PC-3 (cell line): ENCODE measurements around the gene BDH1. TPM values are rescaled to one million over a fixed set of nuclear protein-coding genes. Genes with fewer than 3 reads are reported as not detected.

Experiments used
- ATAC-seq: fragments of 200-7000 bp; cut with Tn5 transposase; 2 replicates; pipeline ENCODE4 v1.9.1; 2020; ENCODE audit warnings: mild to moderate bottlenecking, moderate library complexity
- BruUV-seq: library from RNA; stranded (reverse); fragments of 400-500 nt; replicated peaks from 2 replicates; lab custom pipeline; 2021; lab: Mats Ljungman, UMichigan
- CTCF ChIA-PET: fragments of 300-600 bp; sonication (Branson Sonifier 250); formaldehyde crosslinking; loops from one replicate; lab custom pipeline; 2022; ENCODE audit warnings: antibody characterized with exemption; lab: Charles Lee
- POLR2A ChIA-PET: fragments of 300-600 bp; sonication (Branson Sonifier 250); formaldehyde crosslinking; loops from one replicate; lab custom pipeline; 2022; ENCODE audit warnings: antibody characterized with exemption; ENCODE audit not compliant: unreplicated experiment; lab: Charles Lee
- DNase-seq: peaks from one replicate; pipeline ENCODE4 v3.0.0-alpha.2; 2015
- H2AFZ ChIP-seq: fragments of 300-600 bp; sonication (generic); 2 replicates; pipeline ENCODE4 v1.6.0; 2016; ENCODE audit warnings: antibody characterized with exemption, low read length
- H3F3A ChIP-seq: fragments of 300-600 bp; sonication (generic); one replicate; pipeline ENCODE4 v1.6.0; 2017; ENCODE audit warnings: antibody characterized with exemption, low read length, control low read depth, mild to moderate bottlenecking; ENCODE audit not compliant: unreplicated experiment
- H3K27ac ChIP-seq: fragments of 300-600 bp; sonication (generic); 2 replicates; pipeline ENCODE4 v1.5.1; 2016; ENCODE audit warnings: mild to moderate bottlenecking, low read length
- H3K27me3 ChIP-seq: fragments of 300-600 bp; sonication (generic); 2 replicates; pipeline ENCODE4 v1.6.1; 2016; ENCODE audit warnings: low read length, mixed read lengths
- H3K36me3 ChIP-seq: fragments of 300-600 bp; sonication (generic); 2 replicates; pipeline ENCODE4 v1.6.1; 2016; ENCODE audit warnings: low read depth, mixed run types, low read length, mixed read lengths
- H3K4me1 ChIP-seq: fragments of 300-600 bp; sonication (generic); 2 replicates; pipeline ENCODE4 v1.5.1; 2016; ENCODE audit warnings: low read length; ENCODE audit not compliant: insufficient read depth
- H3K4me2 ChIP-seq: fragments of 300-600 bp; sonication (generic); 2 replicates; pipeline ENCODE4 v1.6.0; 2016; ENCODE audit warnings: low read length
- H3K4me3 ChIP-seq: fragments of 300-600 bp; sonication (generic); 2 replicates; pipeline ENCODE4 v1.5.1; 2016; ENCODE audit warnings: mild to moderate bottlenecking, low read length, mixed read lengths
- H3K79me2 ChIP-seq: fragments of 300-600 bp; sonication (generic); 2 replicates; pipeline ENCODE4 v1.6.1; 2017; ENCODE audit warnings: low read length, mixed read lengths
- H3K9ac ChIP-seq: fragments of 300-600 bp; sonication (generic); 2 replicates; pipeline ENCODE4 v1.6.0; 2016; ENCODE audit warnings: mild to moderate bottlenecking, low read length
- H3K9me2 ChIP-seq: fragments of 300-600 bp; sonication (generic); replicated peaks from 2 replicates; pipeline ENCODE4 v1.6.1; 2016; ENCODE audit warnings: mixed run types, low read length, mixed read lengths
- H3K9me3 ChIP-seq: fragments of 300-600 bp; sonication (generic); 2 replicates; pipeline ENCODE4 v1.6.1; 2016; ENCODE audit warnings: low read length, mixed read lengths
- H4K20me1 ChIP-seq: fragments of 300-600 bp; sonication (generic); 2 replicates; pipeline ENCODE4 v1.6.1; 2016; ENCODE audit warnings: low read length, mixed read lengths
- EZH2 ChIP-seq: fragments of 300-600 bp; sonication (generic); IDR thresholded peaks from one replicate; pipeline ENCODE4 v1.6.1; 2017; ENCODE audit warnings: antibody characterized with exemption, mild to moderate bottlenecking, low read length; ENCODE audit not compliant: unreplicated experiment
- EZH2phosphoT487 ChIP-seq: fragments of 300-600 bp; sonication (generic); IDR thresholded peaks from 2 replicates; pipeline ENCODE4 v1.6.1; 2018; ENCODE audit warnings: mild to moderate bottlenecking, antibody characterized with exemption, low read length, borderline replicate concordance
- intact Hi-C: fragments of 100-400 bp; cut with micrococcal nuclease; formaldehyde crosslinking; loops from 2 replicates; pipeline ENCODE4 v1.9.0; 2023
- total RNA-seq: library from RNA; depleted of rRNA; stranded (reverse); fragments of >200 nt; gene quantifications from 2 replicates; pipeline ENCODE4 v1.2.3, GENCODE V29; 2014
- TF ChIP-seq, protein P1 (sequence below): fragments of 300-600 bp; sonication (generic); conservative IDR thresholded peaks from 2 replicates; pipeline ENCODE4 v1.5.1; 2017; ENCODE audit warnings: antibody characterized with exemption, low read depth, mild to moderate bottlenecking, low read length

The BDH1 gene
- total RNA-seq, 1 experiment from 2014 or later: 10.6 TPM

DNA sequence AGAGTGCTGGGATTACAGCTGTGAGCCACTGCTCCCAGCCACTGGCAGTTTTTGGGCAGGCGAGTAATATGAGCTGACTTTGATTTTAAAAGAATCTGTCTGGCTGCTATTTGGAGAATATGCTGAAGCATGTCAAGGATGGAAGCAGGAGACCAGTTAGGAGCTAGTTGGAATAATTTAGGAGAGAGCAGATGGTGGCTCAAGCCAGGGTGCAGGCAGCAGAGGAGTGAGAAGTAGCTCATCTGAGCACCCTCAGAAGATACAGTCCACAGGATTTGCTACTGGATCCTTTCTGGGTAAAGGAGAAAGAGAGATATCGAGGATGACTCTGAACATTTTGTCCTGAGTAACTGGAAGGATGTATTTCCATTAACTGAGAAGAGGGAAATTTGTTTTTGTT is 30.4 kb upstream of the BDH1 start:
- TF ChIP-seq, protein P1, sequence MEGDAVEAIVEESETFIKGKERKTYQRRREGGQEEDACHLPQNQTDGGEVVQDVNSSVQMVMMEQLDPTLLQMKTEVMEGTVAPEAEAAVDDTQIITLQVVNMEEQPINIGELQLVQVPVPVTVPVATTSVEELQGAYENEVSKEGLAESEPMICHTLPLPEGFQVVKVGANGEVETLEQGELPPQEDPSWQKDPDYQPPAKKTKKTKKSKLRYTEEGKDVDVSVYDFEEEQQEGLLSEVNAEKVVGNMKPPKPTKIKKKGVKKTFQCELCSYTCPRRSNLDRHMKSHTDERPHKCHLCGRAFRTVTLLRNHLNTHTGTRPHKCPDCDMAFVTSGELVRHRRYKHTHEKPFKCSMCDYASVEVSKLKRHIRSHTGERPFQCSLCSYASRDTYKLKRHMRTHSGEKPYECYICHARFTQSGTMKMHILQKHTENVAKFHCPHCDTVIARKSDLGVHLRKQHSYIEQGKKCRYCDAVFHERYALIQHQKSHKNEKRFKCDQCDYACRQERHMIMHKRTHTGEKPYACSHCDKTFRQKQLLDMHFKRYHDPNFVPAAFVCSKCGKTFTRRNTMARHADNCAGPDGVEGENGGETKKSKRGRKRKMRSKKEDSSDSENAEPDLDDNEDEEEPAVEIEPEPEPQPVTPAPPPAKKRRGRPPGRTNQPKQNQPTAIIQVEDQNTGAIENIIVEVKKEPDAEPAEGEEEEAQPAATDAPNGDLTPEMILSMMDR: no peak
- TF ChIP-seq EZH2: no peak
- no peak for TF ChIP-seq EZH2phosphoT487
- no peaks in the 10 kb centered on the region for H3K4me1 ChIP-seq
- no peaks in the 10 kb centered on the region for H3K27me3 ChIP-seq
- no peak overlapping the region for H3K4me3 ChIP-seq
- H3K79me2 ChIP-seq: no peaks in the 10 kb centered on the region
- intact Hi-C loops: no loop called here
- no peak overlapping the region for H2AFZ ChIP-seq
- ATAC-seq (no peak), DNase-seq (no peak)
- no peaks in the 10 kb centered on the region for H3K36me3 ChIP-seq
- ChIA-PET POLR2A (no interaction called here), CTCF (interaction anchor here (0.6 kb wide), 1 partner anchor 14 kb away, joined by 3 read pairs; no protein-coding TSS in a partner anchor)
- H3K27ac ChIP-seq: no peak overlapping the region
- H3K9me3 ChIP-seq: no peaks in the 10 kb centered on the region
- no peak overlapping the region for H3K4me2 ChIP-seq
- no peak overlapping the region for H3K9ac ChIP-seq
- no TSS peak for BruUV-seq
- H4K20me1 ChIP-seq: no peaks in the 10 kb centered on the region
- no peaks in the 10 kb centered on the region for H3K9me2 ChIP-seq
- no peaks in the 10 kb centered on the region for H3F3A ChIP-seq

DNA sequence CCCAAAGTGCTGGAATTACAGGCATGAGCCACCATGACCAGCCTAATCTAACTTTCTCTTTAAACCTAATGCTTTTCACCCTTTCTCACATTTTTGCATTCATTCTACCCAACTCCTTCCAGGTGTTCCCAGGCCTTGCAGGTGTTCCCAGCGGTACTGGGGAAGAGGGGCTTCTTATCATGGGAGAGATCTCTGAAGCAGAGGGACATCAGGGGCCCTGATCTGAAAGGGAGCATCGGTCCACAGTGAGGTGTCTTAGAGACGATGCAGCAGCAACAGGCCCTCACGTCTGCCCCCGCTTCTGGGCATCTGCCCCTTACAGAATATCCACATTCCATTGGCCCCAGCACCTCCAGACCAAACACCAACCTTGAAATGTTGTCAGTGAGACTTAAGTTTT is 29.0 kb upstream of the BDH1 start:
- Histone ChIP-seq H3K4me1 (no peaks in the 10 kb centered on the region), H3K9me2 (no peaks in the 10 kb centered on the region), H3K4me3 (no peak overlapping the region), H3K9ac (no peak overlapping the region), H3K9me3 (no peaks in the 10 kb centered on the region), H4K20me1 (no peaks in the 10 kb centered on the region), H2AFZ (no peak overlapping the region), H3F3A (no peaks in the 10 kb centered on the region), H3K27ac (no peak overlapping the region), H3K79me2 (no peaks in the 10 kb centered on the region), H3K27me3 (no peaks in the 10 kb centered on the region), H3K4me2 (no peak overlapping the region), H3K36me3 (no peaks in the 10 kb centered on the region)
- ATAC-seq (no peak), DNase-seq (no peak)
- TF ChIP-seq EZH2 (no peak), EZH2phosphoT487 (no peak)
- TF ChIP-seq, protein P1: no peak
- ChIA-PET POLR2A (no interaction called here), CTCF (no interaction called here)
- intact Hi-C loops: no loop called here
- no TSS peak for BruUV-seq

DNA sequence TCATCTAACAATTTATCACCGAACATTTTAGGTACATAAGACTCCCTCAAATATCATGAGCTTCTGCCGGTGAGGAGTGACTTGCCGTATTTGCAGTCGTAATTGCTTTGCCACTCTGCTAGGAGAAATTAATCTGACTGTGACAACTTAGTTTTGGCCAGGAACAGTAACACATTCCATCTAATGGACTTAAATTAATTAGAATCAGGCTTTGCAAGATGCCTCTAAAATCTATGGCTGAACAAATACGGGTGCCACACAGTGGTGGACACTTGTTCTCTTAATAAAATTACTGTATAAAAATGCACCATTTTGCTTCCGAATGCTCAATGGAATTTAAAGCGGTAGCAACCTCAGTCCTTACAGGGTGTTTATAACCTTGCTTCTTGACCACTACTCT is 27.6 kb upstream of the BDH1 start:
- H3K36me3 ChIP-seq: no peaks in the 10 kb centered on the region
- no peak overlapping the region for H3K4me2 ChIP-seq
- no peaks in the 10 kb centered on the region for H3K9me3 ChIP-seq
- no peak for ATAC-seq
- no TSS peak for BruUV-seq
- intact Hi-C loops: no loop called here
- H3K9me2 ChIP-seq: no peaks in the 10 kb centered on the region
- TF ChIP-seq EZH2phosphoT487: no peak
- TF ChIP-seq, protein P1: no peak
- TF ChIP-seq EZH2: no peak
- H3K9ac ChIP-seq: no peak overlapping the region
- no peaks in the 10 kb centered on the region for H3K4me1 ChIP-seq
- H3K4me3 ChIP-seq: no peak overlapping the region
- CTCF ChIA-PET: no interaction called here
- H2AFZ ChIP-seq: no peak overlapping the region
- no peak overlapping the region for H3K27ac ChIP-seq
- DNase-seq: no peak
- H3F3A ChIP-seq: no peaks in the 10 kb centered on the region
- H3K27me3 ChIP-seq: no peaks in the 10 kb centered on the region
- H3K79me2 ChIP-seq: no peaks in the 10 kb centered on the region
- H4K20me1 ChIP-seq: no peaks in the 10 kb centered on the region
- POLR2A ChIA-PET: no interaction called here
